Keratinocyte (primary cell): ENCODE results near the gene GCNT4. TPM values are rescaled to one million over a fixed set of nuclear protein-coding genes. Genes with fewer than 3 reads are reported as not detected.

Experiments
- DNase-seq: peaks from one replicate; pipeline ENCODE4 v3.0.0-alpha.2; 2011; ENCODE audit warnings: low read depth, missing footprints, low spot score
- FAIRE-seq: peaks from 2 replicates; lab custom pipeline; 2011; peaks lifted over from hg19 to GRCh38; lab: Jason Lieb, UNC
- H2AFZ ChIP-seq: 2 replicates; pipeline ENCODE4 v1.6.0; 2012; ENCODE audit warnings: low read length, control low read depth, inconsistent platforms; ENCODE audit not compliant: control insufficient read depth
- H3K27ac ChIP-seq: 2 replicates; pipeline ENCODE4 v1.5.1; 2011; ENCODE audit warnings: low read length; ENCODE audit not compliant: control insufficient read depth, insufficient read depth
- H3K27me3 ChIP-seq: 3 replicates; pipeline ENCODE4 v1.6.0; 2011; ENCODE audit warnings: low read length; ENCODE audit not compliant: control insufficient read depth, insufficient read depth; ENCODE audit errors: extremely low read depth
- H3K36me3 ChIP-seq, 2 experiments: 2 replicates in 1 of 2; 3 replicates in 1 of 2; pipeline ENCODE4 v1.5.1; 2011; ENCODE audit warnings: low read length in 2 of 2, mild to moderate bottlenecking in 1 of 2; ENCODE audit not compliant: control insufficient read depth in 2 of 2, insufficient read depth in 2 of 2; ENCODE audit errors: extremely low read depth in 1 of 2
- H3K4me1 ChIP-seq: 3 replicates; pipeline ENCODE4 v1.5.1; 2011; ENCODE audit warnings: low read length; ENCODE audit not compliant: control insufficient read depth, insufficient read depth; ENCODE audit errors: extremely low read depth
- H3K4me2 ChIP-seq: 3 replicates; pipeline ENCODE4 v1.6.0; 2011; ENCODE audit warnings: low read depth, low read length; ENCODE audit not compliant: control insufficient read depth, insufficient read depth; ENCODE audit errors: extremely low read depth
- H3K4me3 ChIP-seq, 3 experiments: fragments of 200-600 bp in 1 of 3; sonication (generic) in 1 of 3; 2 replicates in 2 of 3; 3 replicates in 1 of 3; pipeline ENCODE4 v1.5.1; 2011 to 2016; ENCODE audit warnings: low read length in 3 of 3, mild to moderate bottlenecking in 3 of 3, control low read depth in 2 of 3, inconsistent platforms in 1 of 3, low read depth in 1 of 3, mixed read lengths in 1 of 3, mixed run types in 1 of 3, moderate library complexity in 1 of 3; ENCODE audit not compliant: control insufficient read depth in 2 of 3, insufficient read depth in 2 of 3; ENCODE audit errors: extremely low read depth in 1 of 3
- H3K79me2 ChIP-seq: 2 replicates; pipeline ENCODE4 v1.6.0; 2012; ENCODE audit warnings: low read length; ENCODE audit not compliant: control insufficient read depth, insufficient read depth
- H3K9ac ChIP-seq: 3 replicates; pipeline ENCODE4 v1.6.0; 2011; ENCODE audit warnings: low read length; ENCODE audit not compliant: control insufficient read depth, insufficient read depth; ENCODE audit errors: extremely low read depth
- H3K9me1 ChIP-seq: 3 replicates; pipeline ENCODE4 v1.6.0; 2011; ENCODE audit warnings: low read length; ENCODE audit not compliant: control insufficient read depth, insufficient read depth; ENCODE audit errors: extremely low read depth
- H3K9me3 ChIP-seq: 2 replicates; pipeline ENCODE4 v1.5.1; 2012; ENCODE audit warnings: low read depth, low read length; ENCODE audit not compliant: control insufficient read depth
- H4K20me1 ChIP-seq: 3 replicates; pipeline ENCODE4 v1.6.0; 2011; ENCODE audit warnings: low read length; ENCODE audit not compliant: control insufficient read depth, insufficient read depth; ENCODE audit errors: extremely low read depth
- CTCF ChIP-seq, 3 experiments: IDR thresholded peaks in 1 of 3; conservative IDR thresholded peaks in 1 of 3; optimal IDR thresholded peaks in 1 of 3; 2 replicates in 2 of 3; 3 replicates in 1 of 3; pipeline versions ENCODE3 to v1.5.1; 2011; ENCODE audit warnings: low read length in 3 of 3, mild to moderate bottlenecking in 3 of 3, moderate library complexity in 2 of 3, control low read depth in 1 of 3, inconsistent platforms in 1 of 3; ENCODE audit not compliant: insufficient read depth in 2 of 3; ENCODE audit errors: extremely low read depth in 1 of 3
- EZH2 ChIP-seq: IDR thresholded peaks from one replicate; pipeline ENCODE4 v1.6.1; 2012; ENCODE audit warnings: inconsistent platforms, mild to moderate bottlenecking, low read length, moderate library complexity
- dilution Hi-C: fragments of 300-500 bp; cut with MboI; formaldehyde crosslinking; loops from one replicate; pipeline ENCODE4 v1.7.0; 2020; ENCODE audit warnings: low sequenced_read_pairs; ENCODE audit not compliant: extremely low pct_ligation_motif_present
- polyA plus RNA-seq, 5 experiments: library from polyadenylated mRNA; depleted of rRNA in 3 of 5; stranded (reverse) in 3 of 5; stranded (forward) in 1 of 5; unstranded in 1 of 5; fragments of >200 nt; gene quantifications; 1 replicate in 1 of 5; 2 replicates in 3 of 5; 3 replicates in 1 of 5; pipeline versions ENCODE4 v1.2.1 to v1.2.3, GENCODE V29; 2011 to 2012; ENCODE audit warnings: missing spikeins in 2 of 5, low read depth in 1 of 5, low replicate concordance in 1 of 5

Gene GCNT4
- polyA plus RNA-seq, 1 donor (not counting 4 experiments of a cell fraction or from before 2014, with no cell fraction given): 3.2 TPM

DNA sequence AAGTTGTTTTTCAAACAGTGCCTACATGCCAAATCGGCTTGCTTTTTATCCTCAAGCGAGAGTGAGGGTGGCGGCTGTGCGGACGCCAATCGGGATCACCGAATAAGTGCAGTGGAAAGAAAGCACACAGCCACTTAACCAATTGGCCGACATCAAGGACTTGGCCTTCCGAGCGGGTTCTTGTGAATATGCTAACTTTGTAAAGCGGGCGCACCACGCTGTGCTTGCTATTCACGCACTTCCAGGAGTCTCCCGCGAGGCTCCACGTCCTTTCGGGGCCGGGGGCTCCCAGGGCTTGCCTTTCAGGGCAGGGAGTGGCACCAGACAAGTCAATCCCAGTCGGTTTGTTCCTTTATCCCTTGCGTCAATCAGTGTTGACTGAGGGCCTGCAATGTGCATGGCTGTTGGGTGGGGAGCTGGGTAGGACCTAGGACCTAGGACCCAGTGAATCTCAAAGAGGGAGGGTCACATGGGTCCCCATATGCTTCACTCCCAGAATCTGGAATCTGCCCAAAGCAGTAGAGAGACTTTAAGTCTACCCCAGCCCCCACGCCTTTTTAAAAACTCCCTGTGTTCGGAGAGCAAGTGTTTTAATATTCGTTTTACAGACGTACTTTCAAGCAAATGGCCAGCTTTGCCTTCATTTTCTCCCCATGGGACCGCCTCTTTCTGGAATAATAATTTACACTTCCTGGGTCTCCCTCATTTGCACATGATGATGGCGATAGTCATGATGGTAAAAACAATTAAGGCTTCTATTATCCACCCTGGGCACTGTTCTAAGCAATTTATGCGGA is 2.0 kb upstream of the GCNT4 start:
- DNase-seq: no peak
- H3K4me2 ChIP-seq: peak overlapping the region; percentile 89
- dilution Hi-C loops: no loop called here
- peak overlapping the region; percentile 71 to 85 (median 82) for H3K4me3 ChIP-seq
- H3K27me3 ChIP-seq: no peaks in the 10 kb centered on the region
- no peaks in the 10 kb centered on the region for H4K20me1 ChIP-seq
- H3K4me1 ChIP-seq: peaks cover 27% of the 10 kb centered on the region
- peak overlapping the region; percentile 92 for H2AFZ ChIP-seq
- no peaks in the 10 kb centered on the region for H3K9me1 ChIP-seq
- peak; percentile 43 for FAIRE-seq
- H3K27ac ChIP-seq: peak overlapping the region; percentile 72
- peaks cover 9% of the 10 kb centered on the region for H3K79me2 ChIP-seq
- no peaks in the 10 kb centered on the region for H3K36me3 ChIP-seq
- no peak for TF ChIP-seq EZH2
- no peak for TF ChIP-seq CTCF (optimal IDR thresholded peaks at IDR 0.05 in 1 of 3, IDR thresholded peaks at IDR 0.05 in 1 of 3, conservative IDR thresholded peaks at IDR 0.05 in 1 of 3; ENCODE audit: extremely low read depth in 1 of 3, insufficient read depth in 2 of 3, low read length in 3 of 3)
- H3K9ac ChIP-seq: peak overlapping the region; percentile 81
- no peaks in the 10 kb centered on the region for H3K9me3 ChIP-seq

- Histone ChIP-seq H3K4me3 (peak overlapping the region; percentile 71 to 85 (median 82)), H3K79me2 (peaks cover 9% of the 10 kb centered on the region), H3K9me3 (no peaks in the 10 kb centered on the region), H3K36me3 (no peaks in the 10 kb centered on the region), H3K27me3 (no peaks in the 10 kb centered on the region), H3K9me1 (no peaks in the 10 kb centered on the region), H3K4me1 (peaks cover 27% of the 10 kb centered on the region), H3K9ac (peak overlapping the region; percentile 81), H4K20me1 (no peaks in the 10 kb centered on the region), H2AFZ (peak overlapping the region; percentile 92), H3K27ac (peak overlapping the region; percentile 72), H3K4me2 (peak overlapping the region; percentile 89)
- dilution Hi-C loops: no loop called here
- TF ChIP-seq EZH2: no peak
- TF ChIP-seq CTCF (optimal IDR thresholded peaks at IDR 0.05 in 1 of 3, IDR thresholded peaks at IDR 0.05 in 1 of 3, conservative IDR thresholded peaks at IDR 0.05 in 1 of 3; ENCODE audit: extremely low read depth in 1 of 3, insufficient read depth in 2 of 3, low read length in 3 of 3): peak in 2 of 3 experiments; percentile 40 to 50
- no peak for DNase-seq
- peak; percentile 72 for FAIRE-seq
Observed at GRCh38 chr5:75053304-75054133, 1.2 kb upstream of the GCNT4 start.
